COLO668 (cell line): Measurements from ENCODE around the gene CLDN15.
A peak's percentile ranks its signal among the peaks of the same experiment; 100 is the strongest.

Source experiments
- DNase-seq: peaks from one replicate; lab custom pipeline; 2025; ENCODE audit not compliant: unreplicated experiment; lab: John Stamatoyannopoulos, UW

The CLDN15 gene

DNA sequence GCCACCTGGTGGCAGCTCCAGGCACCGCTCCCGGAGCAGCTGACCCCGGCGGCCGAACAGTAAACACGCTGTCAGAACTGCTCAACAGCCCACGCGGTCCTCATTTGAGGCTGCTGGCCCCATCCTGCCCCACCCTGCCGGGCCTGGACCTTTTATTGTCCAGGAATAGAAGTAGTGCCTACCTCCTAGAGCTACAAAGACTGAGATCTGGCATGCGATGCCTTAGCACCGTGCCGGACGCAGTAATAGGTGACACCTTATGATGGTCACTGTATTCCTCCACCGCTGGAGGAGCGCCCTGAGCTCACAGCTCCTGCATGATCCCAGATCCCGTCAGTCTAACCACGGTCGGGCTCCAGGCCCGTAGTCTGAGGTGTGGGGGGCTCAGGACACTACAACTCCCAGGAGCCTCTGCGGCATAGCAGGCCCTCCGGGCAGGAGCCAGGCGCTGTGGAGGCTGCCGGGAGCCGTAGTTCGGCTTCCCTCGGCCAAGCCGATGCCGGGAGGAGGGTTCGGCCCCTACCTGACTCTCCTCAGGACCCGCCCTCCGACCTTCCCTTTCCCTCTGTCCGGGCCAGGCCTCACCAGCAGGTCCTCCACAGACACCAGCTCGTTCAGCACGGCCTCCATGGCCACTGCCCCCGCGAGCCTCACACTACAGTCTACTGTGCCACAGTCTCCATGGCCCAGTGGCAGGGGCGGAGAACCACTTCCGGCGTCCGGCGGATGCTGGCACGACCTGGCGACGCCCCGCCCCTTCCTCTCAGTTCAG is 7.0 kb upstream of the CLDN15 start, which contains the start of gene FIS1:
FIS1 (minus strand) TSS at position 707 of the 772 bp plus-strand sequence; CDS start at position 630, 77 bp downstream.
- DNase-seq: peak; percentile 96

DNA sequence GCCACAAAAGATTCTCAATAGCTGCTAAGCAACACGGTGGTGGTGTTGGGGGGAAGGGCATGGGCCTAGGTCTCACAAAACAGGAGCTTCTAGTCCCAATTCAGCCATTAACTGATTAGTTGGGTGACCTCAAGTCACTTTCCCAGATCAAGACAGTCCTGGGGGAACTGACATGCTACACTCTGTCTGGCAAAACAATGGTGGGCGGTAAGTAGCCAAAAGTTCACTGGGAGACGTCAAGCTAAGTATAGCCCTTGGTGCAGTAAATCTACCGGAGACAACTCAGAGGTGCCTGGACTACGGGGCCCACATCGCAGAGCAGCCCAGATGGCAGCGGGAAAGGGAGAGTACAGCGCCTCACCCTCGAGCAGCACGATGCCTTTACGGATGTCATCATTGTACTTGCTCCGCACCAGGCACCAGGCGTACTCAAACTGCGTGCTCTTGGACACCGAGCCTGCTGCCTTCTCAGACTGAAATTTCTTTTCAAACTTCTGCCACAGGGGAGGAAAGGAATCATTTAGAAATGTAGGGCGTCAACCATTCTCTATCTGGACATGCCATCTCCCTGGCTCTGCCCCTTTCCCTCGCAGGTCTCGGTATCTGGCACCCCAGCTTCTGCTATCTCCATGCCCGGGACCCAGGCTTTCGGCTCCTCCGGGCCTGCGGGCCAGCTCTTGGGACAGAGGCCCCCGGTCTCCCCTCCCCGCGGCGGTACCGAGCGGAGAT is 6.2 kb upstream of the CLDN15 start:
- DNase-seq: peak; percentile 6

- DNase-seq: no peak
These were observed 4.1 kb upstream of the CLDN15 start for GRCh38 chr7:101241443-101242349.

DNA sequence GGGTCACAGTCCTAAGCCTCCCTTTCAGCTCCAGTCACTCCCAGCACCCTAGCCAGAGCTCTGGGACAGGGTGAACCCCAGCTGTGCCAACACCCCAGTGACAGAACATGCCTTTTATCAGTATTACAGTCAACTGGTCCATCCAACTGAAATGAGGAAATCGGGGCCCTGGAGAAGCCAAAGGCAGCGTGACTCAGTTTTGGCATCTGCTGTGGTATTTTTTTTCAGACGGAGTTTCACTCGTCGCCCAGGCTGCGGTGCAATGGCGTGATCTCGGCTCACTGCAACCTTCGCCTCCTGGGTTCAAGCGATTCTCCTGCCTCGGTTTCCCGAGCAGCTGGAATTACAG is 3.4 kb upstream of the CLDN15 start:
- no peak for DNase-seq

GRCh38 chr7:101240226-101241014 is 2.8 kb upstream of the CLDN15 start:
- no peak for DNase-seq

DNA sequence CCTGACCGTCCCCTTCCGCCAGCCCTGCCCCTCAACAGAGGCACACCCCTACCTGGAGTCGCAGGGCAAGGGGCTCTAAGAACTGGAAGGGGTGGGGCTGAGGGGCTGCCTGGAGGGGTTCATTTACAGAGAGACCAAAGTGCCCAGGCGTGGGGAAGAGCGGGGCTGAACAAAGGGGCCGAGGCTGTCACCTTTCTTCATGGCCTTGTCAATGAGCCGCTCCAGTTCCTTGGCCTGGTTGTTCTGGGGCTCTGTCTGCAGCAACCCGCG is 2.3 kb upstream of the CLDN15 start:
- no peak for DNase-seq

- no peak for DNase-seq
These were observed 1.8 kb upstream of the CLDN15 start for GRCh38 chr7:101239191-101239950.

- DNase-seq: no peak
These were observed 902 bp upstream of the CLDN15 start for GRCh38 chr7:101238226-101239182.

GRCh38 chr7:101236292-101236835 is 1.2 kb downstream of the CLDN15 start:
- DNase-seq: no peak

DNA sequence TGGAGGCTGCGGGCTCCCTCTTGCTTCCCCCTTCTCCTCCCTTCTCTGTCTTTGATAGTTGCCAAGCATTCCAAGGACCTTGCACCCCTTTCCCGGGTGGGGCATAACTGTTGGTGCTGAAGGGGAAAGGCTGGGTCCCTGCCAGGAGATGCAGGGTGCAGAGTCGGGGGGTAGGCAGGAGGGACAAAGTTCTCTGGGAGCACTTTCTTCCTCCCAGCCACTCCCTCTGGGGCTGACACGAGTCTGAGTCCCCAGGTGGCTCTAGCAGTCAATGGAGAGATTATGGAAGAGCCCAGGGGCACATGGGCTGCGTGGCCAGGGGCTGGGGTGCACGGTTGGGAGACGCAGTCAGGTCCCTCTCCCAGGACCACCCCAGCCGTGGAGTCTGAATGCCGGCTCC is 2.1 kb downstream of the CLDN15 start:
- no peak for DNase-seq

DNA sequence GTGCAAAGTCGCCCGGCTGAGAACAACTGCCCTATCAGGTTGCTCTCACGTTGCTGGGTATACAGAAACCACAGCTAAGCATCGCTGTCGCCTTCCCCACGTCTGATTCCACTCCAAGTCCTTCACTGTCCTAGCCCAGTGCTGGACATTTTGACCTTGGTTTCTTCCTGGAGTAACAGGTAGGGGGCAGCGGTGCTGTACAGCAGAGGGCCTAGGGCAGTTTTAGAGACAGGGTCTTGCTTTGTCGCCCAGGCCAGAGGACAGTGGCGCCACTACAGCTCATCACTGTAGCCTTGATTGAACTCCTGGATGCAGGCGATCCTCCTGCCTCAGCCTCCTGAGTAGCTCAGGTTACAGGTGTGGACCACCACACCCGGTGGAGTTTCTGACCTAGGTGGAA is 2.6 kb downstream of the CLDN15 start:
- DNase-seq: no peak

DNA sequence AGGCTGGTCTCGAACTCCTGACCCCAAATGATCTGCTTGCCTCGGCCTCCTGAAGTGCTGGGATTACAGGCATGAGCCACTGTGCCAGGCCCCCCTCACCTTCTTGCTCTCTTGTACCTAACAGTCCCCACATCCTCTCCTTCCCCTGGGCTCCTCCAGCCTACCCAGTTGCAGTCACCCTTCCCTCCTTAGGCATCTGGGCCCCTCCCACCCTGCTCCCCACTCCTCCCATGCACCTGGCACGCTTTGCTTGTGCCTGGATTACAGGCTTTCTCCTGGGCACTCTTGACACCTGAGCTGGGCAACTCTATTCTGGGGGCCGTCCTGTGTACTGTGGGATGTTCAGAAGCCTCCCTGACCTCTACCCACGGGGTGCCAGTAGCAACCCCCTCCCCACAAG is 3.0 kb downstream of the CLDN15 start:
- no peak for DNase-seq

DNA sequence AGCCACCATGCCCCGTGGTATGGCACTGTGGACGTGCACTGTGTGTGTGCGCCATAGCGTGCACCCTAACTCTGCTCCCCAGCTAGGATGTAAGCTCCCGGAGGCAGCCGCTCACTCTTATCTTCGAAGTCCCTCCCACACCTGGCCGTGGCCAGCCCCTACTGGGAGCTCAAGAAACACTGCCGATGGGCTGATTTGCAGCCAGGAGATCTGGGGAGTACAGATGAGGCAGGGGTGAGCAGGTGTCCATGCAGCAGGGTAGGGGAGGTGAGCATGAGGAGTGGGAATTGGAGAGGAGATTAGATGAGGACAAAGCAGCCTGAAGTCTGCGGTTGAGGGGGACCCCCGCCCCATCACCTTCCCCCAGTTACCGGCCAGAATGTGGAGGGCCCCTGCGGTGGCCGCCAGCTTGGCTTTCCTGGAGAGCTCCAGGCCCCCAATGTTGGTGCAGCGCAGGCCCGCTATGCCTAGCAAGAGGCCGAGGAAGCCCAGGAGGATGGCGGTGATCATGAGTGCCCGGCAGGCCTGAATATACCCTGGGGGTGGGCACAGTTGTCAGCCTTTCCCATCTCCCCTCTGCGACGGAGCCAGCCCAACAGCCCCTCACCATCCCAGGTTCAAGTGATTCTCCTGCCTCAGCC is 3.6 kb downstream of the CLDN15 start:
- DNase-seq: no peak

DNA sequence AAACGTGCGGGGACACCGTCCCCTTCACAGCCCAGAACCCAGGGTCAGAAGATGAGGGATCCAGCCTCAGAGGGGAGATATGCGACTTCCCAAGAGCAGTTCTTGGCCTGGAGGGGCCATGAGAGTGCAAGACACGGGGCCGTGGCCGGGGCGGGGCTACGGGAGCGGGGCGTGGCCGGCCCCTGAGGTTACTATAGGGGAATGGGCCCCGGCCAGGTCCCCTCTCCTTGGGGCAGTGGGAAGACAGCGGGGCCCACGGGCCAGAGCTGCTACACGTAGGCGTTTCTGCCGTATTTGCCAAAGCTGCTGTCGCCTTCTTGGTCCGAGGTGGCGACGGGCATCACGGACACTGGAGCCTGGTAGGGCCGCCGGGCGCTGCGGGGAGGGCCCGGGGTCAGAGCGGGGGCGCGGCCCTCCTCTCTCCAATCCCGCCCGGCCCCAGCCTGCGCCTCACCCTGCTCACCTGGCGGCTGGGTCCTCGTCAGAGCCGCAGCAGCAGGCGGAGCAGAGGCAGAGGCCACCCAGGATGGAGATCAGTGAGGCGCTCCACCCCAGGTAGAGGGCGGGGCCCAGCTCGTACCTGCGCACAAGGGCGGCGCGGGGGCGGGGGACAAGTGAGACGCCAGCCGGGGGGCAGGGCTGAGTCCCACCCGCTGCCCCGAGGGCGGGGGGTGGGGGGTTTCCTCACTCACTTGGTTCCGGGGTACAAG is 5.3 kb downstream of the CLDN15 start:
- peak; percentile 76 for DNase-seq

DNA sequence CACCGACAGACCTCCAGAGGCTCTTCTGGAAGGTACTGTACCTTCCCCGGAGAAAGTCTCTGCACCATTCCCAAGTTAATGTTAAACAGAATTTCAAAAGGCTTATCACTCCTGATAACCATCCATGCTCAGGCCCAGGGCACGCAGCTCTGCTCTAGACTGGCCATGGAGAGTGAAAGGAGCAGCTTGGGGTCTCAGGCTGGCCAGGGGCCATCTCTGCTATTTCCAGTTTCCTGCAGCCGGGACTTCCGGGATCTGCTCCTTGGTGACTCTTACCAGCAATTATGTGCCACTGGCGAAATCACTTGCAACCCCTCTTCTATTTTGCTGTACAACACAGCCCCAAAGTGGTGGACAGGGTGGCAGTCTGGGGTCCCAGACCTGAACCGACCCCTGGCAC is 6.0 kb downstream of the CLDN15 start:
- DNase-seq: no peak

- DNase-seq: no peak
These were observed 10.9 kb downstream of the CLDN15 start for GRCh38 chr7:101226721-101227120.

- DNase-seq: no peak
These were observed 12.0 kb downstream of the CLDN15 start for GRCh38 chr7:101225650-101226049.

GRCh38 chr7:101223528-101223927 is 14.1 kb downstream of the CLDN15 start:
- no peak for DNase-seq
